Esophagus muscularis mucosa (tissue), 4 donors: ENCODE results near the gene WWOX. TPM values are rescaled to one million over a fixed set of nuclear protein-coding genes. Genes with fewer than 3 reads are reported as not detected.
A peak's percentile ranks its signal among the peaks of the same experiment; 100 is the strongest.

Source experiments
- DNase-seq: peaks from one replicate; pipeline ENCODE4 v3.0.0-alpha.2; 2017; ENCODE audit errors: extremely low spot score
- H3K27ac ChIP-seq, 4 donors: fragments of 200-600 bp; sonication (generic); replicated peaks in 1 of 4; 1 replicate in 3 of 4; 2 replicates in 1 of 4; pipeline ENCODE4 v1.5.1; 2016 to 2019; ENCODE audit warnings: mild to moderate bottlenecking in 1 of 4
- H3K27me3 ChIP-seq, 4 donors: fragments of 200-600 bp; sonication (generic); one replicate each; pipeline versions ENCODE4 v1.5.1 to v1.6.0; 2016 to 2019
- H3K36me3 ChIP-seq, 4 donors: fragments of 200-600 bp; sonication (generic); one replicate each; pipeline ENCODE4 v1.5.1; 2016 to 2019
- H3K4me1 ChIP-seq, 4 donors: fragments of 200-600 bp; sonication (generic); one replicate each; pipeline ENCODE4 v1.5.1; 2016 to 2019
- H3K4me3 ChIP-seq, 4 donors: fragments of 200-600 bp; sonication (generic); 1 replicate in 2 of 4; 2 replicates in 2 of 4; pipeline ENCODE4 v1.5.1; 2016 to 2019; ENCODE audit warnings: mild to moderate bottlenecking in 4 of 4, moderate library complexity in 1 of 4
- H3K9me3 ChIP-seq, 4 donors: fragments of 200-600 bp; sonication (generic); 1 replicate in 3 of 4; 2 replicates in 1 of 4; pipeline ENCODE4 v1.5.1; 2016 to 2019
- EP300 ChIP-seq: sonication (generic); formaldehyde crosslinking; IDR thresholded peaks from one replicate; pipeline ENCODE4 v1.6.1; 2017; ENCODE audit warnings: antibody characterized with exemption
- POLR2A ChIP-seq: fragments of 450-650 bp; IDR thresholded peaks from one replicate; pipeline ENCODE4 v1.6.1; 2017; ENCODE audit warnings: antibody characterized with exemption, moderate library complexity, mild to moderate bottlenecking, low read depth
- POLR2AphosphoS5 ChIP-seq, 2 donors: sonication (generic); formaldehyde crosslinking; IDR thresholded peaks; one replicate each; pipeline ENCODE4 v1.6.1; 2017; ENCODE audit warnings: antibody characterized with exemption in 2 of 2
- WGBS: methylation state at CpG from one replicate; pipeline ENCODE4 v1.1.5; 2018; 5-methylcytosine and 5-hydroxymethylcytosine counted together
- intact Hi-C: fragments of 100-400 bp; cut with DNase I; formaldehyde crosslinking; loops from one replicate; pipeline ENCODE4 v1.15.1; 2023
- total RNA-seq, 4 donors: library from RNA; depleted of rRNA; stranded (reverse); fragments of >200 nt; gene quantifications; one replicate each; pipeline versions ENCODE4 v1.1.0 to v1.2.1, GENCODE V29; 2016
- TF ChIP-seq, protein P1 (sequence below), 3 experiments: fragments of 200-600 bp in 2 of 3; fragments of 450-650 bp in 1 of 3; sonication (generic) in 2 of 3; IDR thresholded peaks; one replicate each; pipeline ENCODE4 v1.5.1; 2017 to 2019; ENCODE audit warnings: antibody characterized with exemption in 3 of 3, mild to moderate bottlenecking in 2 of 3, moderate library complexity in 1 of 3

WWOX gene
- total RNA-seq, 4 donors from 2014 or later = 14.4 to 27.8 (median 15.4) TPM

DNA sequence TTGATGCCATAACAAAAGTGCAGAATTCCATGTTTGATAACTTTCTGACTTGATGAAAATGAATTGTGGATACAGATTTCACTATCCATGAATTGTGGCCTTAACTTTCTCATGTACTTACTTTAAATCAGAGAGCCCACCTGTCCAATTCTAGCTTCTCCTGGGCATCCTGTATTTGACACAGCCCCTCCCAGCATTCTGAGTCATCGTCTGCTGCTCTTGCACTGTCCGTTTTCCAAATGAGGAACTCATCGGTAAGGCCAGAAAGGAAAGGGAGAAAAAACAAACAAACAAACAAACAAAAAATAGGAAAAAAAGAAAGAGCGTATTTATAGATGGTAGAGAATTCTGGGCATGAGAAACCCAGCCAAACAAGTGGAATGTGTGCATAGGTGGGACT lies 361.6 kb downstream of the WWOX start:
- TF ChIP-seq POLR2A (no peak), POLR2AphosphoS5 (IDR thresholded peaks at IDR 0.05) (no peak), EP300 (no peak)
- TF ChIP-seq, protein P1, sequence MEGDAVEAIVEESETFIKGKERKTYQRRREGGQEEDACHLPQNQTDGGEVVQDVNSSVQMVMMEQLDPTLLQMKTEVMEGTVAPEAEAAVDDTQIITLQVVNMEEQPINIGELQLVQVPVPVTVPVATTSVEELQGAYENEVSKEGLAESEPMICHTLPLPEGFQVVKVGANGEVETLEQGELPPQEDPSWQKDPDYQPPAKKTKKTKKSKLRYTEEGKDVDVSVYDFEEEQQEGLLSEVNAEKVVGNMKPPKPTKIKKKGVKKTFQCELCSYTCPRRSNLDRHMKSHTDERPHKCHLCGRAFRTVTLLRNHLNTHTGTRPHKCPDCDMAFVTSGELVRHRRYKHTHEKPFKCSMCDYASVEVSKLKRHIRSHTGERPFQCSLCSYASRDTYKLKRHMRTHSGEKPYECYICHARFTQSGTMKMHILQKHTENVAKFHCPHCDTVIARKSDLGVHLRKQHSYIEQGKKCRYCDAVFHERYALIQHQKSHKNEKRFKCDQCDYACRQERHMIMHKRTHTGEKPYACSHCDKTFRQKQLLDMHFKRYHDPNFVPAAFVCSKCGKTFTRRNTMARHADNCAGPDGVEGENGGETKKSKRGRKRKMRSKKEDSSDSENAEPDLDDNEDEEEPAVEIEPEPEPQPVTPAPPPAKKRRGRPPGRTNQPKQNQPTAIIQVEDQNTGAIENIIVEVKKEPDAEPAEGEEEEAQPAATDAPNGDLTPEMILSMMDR (IDR thresholded peaks at IDR 0.05) = no peak
- 81% methylated on average over 4 of the region's 4 CpGs for WGBS

DNA sequence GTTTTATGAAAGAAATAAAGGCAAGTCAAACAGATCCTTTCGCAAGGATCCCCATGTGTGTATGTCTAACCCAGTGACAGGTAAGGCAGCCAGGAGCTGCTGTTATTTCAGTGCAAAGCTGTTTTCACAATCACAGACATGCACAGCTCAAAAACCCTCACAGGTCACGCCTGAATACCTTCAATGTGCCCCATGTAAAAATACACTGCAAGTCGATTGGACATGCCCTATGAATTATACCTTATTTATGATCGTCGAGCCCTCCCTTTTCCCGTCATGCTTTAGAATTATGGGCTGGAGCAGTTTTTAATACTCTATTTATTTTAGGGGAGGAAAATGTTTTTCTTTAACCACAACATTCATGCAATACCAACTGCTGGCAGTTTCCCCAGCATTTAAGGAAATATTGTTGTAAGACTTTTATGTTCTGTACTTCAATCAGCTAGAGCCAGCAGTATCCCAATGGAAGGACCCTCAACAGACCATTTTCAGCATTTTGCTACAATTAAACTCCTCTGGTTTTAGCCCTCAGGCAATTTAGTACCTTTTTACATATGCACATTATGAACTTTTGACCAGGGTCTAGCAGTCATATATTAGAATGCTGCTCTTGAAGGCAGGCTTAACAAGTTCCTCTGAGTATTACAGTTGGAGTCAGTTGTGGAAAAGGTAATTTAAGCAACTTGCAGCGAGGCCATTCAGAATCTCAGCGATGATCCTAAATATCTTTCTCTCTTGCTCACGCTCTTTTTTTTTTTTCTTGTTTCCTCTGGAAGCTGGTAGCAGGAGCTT lies 362.2 kb downstream of the WWOX start:
- H3K36me3 ChIP-seq = no peaks in the 10 kb centered on the region
- TF ChIP-seq, protein P1 (IDR thresholded peaks at IDR 0.05) = no peak
- TF ChIP-seq POLR2A (no peak), POLR2AphosphoS5 (IDR thresholded peaks at IDR 0.05) (no peak), EP300 (no peak)
- no peak overlapping the region for H3K27ac ChIP-seq
- intact Hi-C loops = no loop called here
- peaks cover 0 to 19% (median 12%) of the 10 kb centered on the region in 4 donors for H3K4me1 ChIP-seq
- no peak for DNase-seq
- WGBS = 68% methylated on average over 9 of the region's 9 CpGs
- H3K4me3 ChIP-seq = peak overlapping the region in 1 of 4 donors; percentile 33
- no peaks in the 10 kb centered on the region for H3K27me3 ChIP-seq
- H3K9me3 ChIP-seq = no peaks in the 10 kb centered on the region

More for the DNA sequence above, 361.6 kb downstream of the WWOX start:
- peaks cover 0 to 19% (median 12%) of the 10 kb centered on the region in 4 donors for H3K4me1 ChIP-seq
- no peaks in the 10 kb centered on the region for H3K36me3 ChIP-seq
- H3K27me3 ChIP-seq = no peaks in the 10 kb centered on the region
- H3K9me3 ChIP-seq = no peaks in the 10 kb centered on the region
- intact Hi-C loops = no loop called here
- no peak for DNase-seq
- H3K4me3 ChIP-seq = no peak overlapping the region
- no peak overlapping the region for H3K27ac ChIP-seq

DNA sequence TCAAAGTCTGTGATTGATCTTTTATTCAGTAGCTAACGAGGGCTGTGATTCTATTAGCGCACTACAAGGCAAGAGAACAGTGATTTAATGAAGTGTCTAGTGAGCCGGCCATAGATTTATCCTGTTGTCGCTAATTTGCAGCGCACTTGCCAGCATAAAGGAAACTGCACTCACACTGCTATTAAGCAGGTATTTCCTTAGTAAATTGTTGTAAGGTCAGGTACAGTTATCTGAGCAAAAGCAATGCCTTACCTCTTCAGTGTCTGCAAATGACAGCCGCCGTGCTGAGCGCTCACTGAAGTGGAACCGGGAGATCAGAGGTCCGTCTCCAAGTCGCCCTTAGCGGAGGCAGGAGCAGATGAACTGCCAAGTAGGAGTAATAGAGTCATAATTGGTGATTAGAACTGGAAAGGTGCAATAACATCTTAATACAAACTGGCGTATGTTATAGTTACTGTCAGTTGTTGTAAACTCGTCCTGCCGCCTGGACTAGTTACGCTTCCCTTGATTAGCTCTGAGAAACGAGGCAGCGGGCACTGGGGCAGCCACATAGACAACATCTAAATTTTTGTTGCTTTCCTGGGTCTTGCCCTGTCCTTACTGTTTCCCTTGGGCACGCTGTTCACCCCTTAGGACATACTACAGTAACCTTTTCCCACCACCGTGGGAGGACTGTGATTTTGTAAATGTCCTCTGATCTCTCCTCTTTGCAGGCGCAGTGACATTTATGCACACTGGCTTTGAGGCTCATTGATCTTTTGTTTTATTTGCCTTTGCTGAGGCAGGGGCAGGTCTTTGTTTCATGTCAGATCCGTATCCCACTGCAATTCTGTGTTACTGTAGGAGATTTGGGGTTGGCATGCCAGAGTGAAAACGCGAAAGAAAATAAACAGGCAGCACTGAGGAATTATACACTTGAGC lies 363.1 kb downstream of the WWOX start:
- H3K36me3 ChIP-seq = no peaks in the 10 kb centered on the region
- H3K4me3 ChIP-seq = peak overlapping the region in 2 of 4 donors; percentile 13 to 33
- H3K4me1 ChIP-seq = peaks cover 0 to 19% (median 12%) of the 10 kb centered on the region in 4 donors
- no peaks in the 10 kb centered on the region for H3K9me3 ChIP-seq
- H3K27ac ChIP-seq = no peak overlapping the region
- DNase-seq = no peak
- H3K27me3 ChIP-seq = no peaks in the 10 kb centered on the region
- TF ChIP-seq, protein P1 (IDR thresholded peaks at IDR 0.05) = no peak
- 58% methylated on average over 24 of the region's 24 CpGs for WGBS
- intact Hi-C loops = no loop called here

DNA sequence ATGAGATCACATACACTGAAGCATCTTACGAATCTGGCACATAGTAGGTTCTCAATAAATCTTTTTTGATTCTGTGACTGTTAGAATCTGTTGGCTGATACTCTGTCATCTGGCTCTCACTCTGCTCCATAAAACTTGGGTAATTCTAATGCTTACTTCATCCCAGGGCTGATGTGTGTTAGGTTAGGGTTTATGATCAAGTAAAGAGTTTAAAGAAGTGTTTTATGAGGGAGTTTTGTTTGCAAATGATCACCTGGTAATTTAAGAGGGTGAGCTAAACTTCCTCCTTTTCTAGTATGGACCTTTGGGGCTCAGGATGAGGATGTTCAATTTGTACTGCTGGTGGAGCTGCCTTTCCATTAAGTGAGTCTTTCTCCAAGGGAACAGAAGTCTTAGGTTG lies 364.1 kb downstream of the WWOX start:
- no peaks in the 10 kb centered on the region for H3K27me3 ChIP-seq
- H3K4me1 ChIP-seq = peaks cover 0 to 19% (median 12%) of the 10 kb centered on the region in 4 donors
- no peak overlapping the region for H3K4me3 ChIP-seq
- no peak overlapping the region for H3K27ac ChIP-seq
- H3K36me3 ChIP-seq = no peaks in the 10 kb centered on the region
- 83% methylated on average over 1 of the region's 1 CpG for WGBS
- no peak for DNase-seq
- no peak for TF ChIP-seq POLR2AphosphoS5 (IDR thresholded peaks at IDR 0.05)
- no peak for TF ChIP-seq EP300
- no peaks in the 10 kb centered on the region for H3K9me3 ChIP-seq
- intact Hi-C loops = no loop called here

DNA sequence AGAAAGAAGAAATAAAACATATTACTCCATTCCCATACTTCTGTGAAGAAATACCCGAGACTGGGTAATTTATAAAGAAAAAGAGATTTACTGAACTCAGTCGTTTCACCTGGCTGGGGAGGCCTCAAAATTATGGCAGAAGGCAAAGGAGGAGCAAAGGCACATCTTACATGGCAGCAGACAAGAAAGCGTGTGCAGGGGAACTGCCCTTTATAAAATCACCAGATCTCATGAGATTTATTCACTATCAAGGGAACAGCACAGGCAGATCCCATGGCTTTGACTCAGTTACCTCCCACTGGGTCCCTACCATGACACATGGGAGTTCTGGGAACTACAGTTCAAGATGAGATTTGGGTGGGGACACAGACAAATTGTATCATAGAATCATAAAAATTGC lies 365.4 kb downstream of the WWOX start:
- H3K4me3 ChIP-seq = no peak overlapping the region
- H3K9me3 ChIP-seq = no peaks in the 10 kb centered on the region
- no peak overlapping the region for H3K27ac ChIP-seq
- 92% methylated on average over 3 of the region's 3 CpGs for WGBS
- peaks cover 0 to 19% (median 12%) of the 10 kb centered on the region in 4 donors for H3K4me1 ChIP-seq
- intact Hi-C loops = no loop called here
- no peak for DNase-seq
- H3K27me3 ChIP-seq = no peaks in the 10 kb centered on the region
- TF ChIP-seq POLR2A = no peak
- TF ChIP-seq, protein P1 (IDR thresholded peaks at IDR 0.05) = no peak
- TF ChIP-seq EP300 = no peak
- TF ChIP-seq POLR2AphosphoS5 (IDR thresholded peaks at IDR 0.05) = no peak
- no peaks in the 10 kb centered on the region for H3K36me3 ChIP-seq
